IMR-90 (cell line): ENCODE data around the gene KRT83.

Experiments
- CTCF ChIP-seq: conservative IDR thresholded peaks from 2 replicates; pipeline ENCODE4 v1.5.1; 2012; ENCODE audit warnings: mild to moderate bottlenecking, low read depth, low read length, improper control_type of control experiment
- MAFK ChIP-seq: IDR thresholded peaks from 2 replicates; pipeline ENCODE4 v1.6.1; 2012; ENCODE audit warnings: low read depth, low read length, improper control_type of control experiment
- MXI1 ChIP-seq: IDR thresholded peaks from 2 replicates; pipeline ENCODE4 v1.6.1; 2012; ENCODE audit warnings: low read depth, mild to moderate bottlenecking, low read length, moderate library complexity, borderline replicate concordance
- NFE2L2 ChIP-seq: fragments of 150-350 bp; IDR thresholded peaks from 2 replicates; pipeline ENCODE4 v1.6.1; 2016; ENCODE audit warnings: low read depth, mild to moderate bottlenecking, low read length
- POLR2A ChIP-seq: IDR thresholded peaks from 2 replicates; pipeline ENCODE4 v1.6.1; 2012; ENCODE audit warnings: mild to moderate bottlenecking, low read depth, low read length
- RCOR1 ChIP-seq: IDR thresholded peaks from 2 replicates; pipeline ENCODE4 v1.6.1; 2012; ENCODE audit warnings: mild to moderate bottlenecking, low read length, improper control_type of control experiment; ENCODE audit not compliant: insufficient replicate concordance
- RFX5 ChIP-seq: IDR thresholded peaks from 2 replicates; pipeline ENCODE4 v1.8.0; 2012; ENCODE audit warnings: low read depth, mild to moderate bottlenecking, low read length, moderate library complexity
- SMC3 ChIP-seq: fragments of 150-350 bp; IDR thresholded peaks from 2 replicates; pipeline ENCODE4 v1.6.1; 2016; ENCODE audit warnings: low read depth, mild to moderate bottlenecking, antibody characterized with exemption, low read length, moderate library complexity

- TF ChIP-seq POLR2A (peak; percentile 34; the same call in 1 of the 2 replicates), CTCF (no peak), RFX5 (no peak), MAFK (no peak), SMC3 (no peak), MXI1 (no peak), NFE2L2 (no peak), RCOR1 (no peak)
Observed at GRCh38 chr12:52280319-52280795, 40.8 kb downstream of the KRT83 start.
